HUDEP-2 (cell line): Measurements from ENCODE around the gene TTI1.
"Not testable (repeated sequence)": the region's sequence is repeated elsewhere in the genome, so short reads cannot be mapped to it uniquely, and the experiment has no call there.

Experiments
- DNase-seq, 76 experiments: peaks; one replicate each; lab custom pipeline; 2025; ENCODE audit not compliant: unreplicated experiment in 76 of 76; lab: John Stamatoyannopoulos, UW

TTI1 gene

GRCh38 chr20:38017959-38018358 is 15.3 kb downstream of the TTI1 start:
- DNase-seq, result no peak

- DNase-seq, result no peak
These were observed 19.4 kb downstream of the TTI1 start for GRCh38 chr20:38013887-38014286.

GRCh38 chr20:38012332-38012731 is 20.9 kb downstream of the TTI1 start:
- DNase-seq, result no peak

DNA sequence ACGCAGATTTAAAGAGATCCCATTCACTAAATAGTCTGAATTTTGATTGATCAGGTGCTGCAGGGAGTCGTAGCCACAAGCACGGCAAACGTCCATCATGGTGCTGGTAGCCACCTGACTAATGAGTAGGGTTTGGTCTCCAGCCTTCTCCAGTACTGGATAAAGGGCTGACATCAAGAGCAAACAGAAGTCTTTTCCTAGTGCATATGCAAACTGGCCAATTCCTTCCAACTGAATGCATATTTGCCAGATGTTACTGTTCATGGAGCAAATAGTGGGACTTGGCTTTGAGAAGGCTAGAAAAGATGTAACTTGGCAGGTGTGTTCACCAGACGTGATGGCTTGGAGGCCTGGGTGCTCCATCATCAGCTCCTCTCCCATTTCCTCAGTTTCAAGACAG is 21.6 kb downstream of the TTI1 start:
- DNase-seq, result no peak

DNA sequence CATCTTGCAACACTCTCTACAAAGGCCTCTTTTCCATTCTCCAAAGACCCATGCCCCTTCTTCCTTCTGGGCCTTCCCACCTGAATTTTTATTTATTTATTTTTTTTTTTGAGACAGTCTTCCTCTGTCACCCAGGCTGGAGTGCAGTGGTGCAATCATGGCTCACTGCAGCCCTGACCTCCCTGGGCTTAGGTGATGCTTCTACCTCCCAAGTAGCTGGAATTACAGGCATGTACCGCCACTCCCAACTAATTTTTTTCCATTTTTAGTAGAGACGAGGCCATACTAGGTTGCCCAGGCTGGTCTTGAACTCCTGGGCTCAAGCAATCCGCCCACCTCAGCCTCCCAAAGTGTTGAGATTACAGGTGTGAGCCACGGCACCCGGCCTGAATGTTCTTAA is 23.8 kb downstream of the TTI1 start:
- not testable (repeated sequence) for DNase-seq

DNA sequence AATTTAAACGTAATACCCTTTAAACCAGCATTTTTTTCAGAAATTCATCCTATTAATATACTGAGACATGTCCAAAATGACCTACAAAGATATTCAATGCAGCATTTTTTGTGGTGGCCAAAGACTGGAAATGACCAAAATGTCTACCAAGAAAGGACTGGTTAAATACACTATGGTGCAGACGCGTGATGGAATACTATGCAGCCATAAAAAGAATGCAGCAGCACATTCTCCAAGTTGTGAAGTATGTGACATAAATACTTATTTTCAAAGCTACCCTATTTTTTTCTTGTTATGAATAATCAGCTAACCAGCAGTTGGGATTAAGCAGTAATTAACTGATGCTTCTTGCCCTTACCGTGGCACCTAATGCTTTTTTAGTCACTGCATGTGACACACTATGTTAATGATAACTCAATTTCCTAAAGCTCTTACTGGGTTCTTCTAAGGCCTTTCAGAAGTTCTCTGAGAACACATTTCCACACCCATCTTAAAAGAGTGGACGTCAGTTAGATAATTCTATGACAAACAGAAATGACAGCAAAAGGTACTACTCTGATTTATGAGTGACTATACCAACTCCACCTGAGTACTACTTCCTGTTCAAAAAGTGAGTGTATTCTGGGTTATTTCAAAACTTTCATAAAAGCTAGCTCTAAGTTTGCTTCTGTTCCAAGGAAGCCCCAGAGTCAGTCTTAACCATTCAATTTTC is 24.9 kb downstream of the TTI1 start:
- DNase-seq, result no peak

DNA sequence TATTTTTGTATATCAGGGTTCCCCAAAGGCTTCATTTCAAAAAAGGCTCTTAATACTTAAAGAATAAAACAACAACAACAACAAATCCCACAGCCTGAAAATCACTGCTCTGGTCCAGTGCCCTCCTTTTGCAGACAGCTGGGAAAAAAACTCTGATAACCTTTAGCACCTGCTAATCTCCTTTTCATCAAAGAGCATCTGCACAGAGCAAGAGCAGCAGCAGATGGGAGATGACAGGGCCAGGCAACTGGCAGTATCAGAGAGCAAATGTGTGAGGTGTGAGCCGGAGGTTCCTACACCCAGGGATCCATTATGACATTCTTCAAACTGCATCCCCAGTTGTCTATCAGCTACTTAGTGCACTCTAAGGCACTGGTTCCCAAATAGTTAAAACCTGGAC is 25.7 kb downstream of the TTI1 start:
- DNase-seq, result no peak

- DNase-seq, result no peak
These were observed 27.4 kb downstream of the TTI1 start for GRCh38 chr20:38005903-38006302.

DNA sequence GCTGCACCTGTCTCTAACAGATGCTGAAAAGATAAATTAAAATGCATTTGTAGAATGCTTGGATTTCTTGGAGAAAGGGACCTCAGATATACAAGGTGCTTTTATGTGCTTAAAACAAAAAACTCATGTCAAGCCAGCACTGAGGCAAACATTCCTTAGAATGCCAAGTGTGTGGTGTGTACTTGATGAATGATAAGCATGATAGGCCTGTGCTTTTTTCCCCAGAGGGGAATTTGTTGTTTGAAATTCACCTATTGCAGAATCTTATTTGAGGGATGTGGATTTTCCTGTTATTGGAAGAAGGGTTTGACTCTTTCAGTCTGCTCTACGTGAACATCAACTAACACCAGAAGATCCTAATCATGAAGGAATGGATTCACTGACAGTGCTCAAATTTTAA is 28.8 kb downstream of the TTI1 start:
- DNase-seq, result no peak

DNA sequence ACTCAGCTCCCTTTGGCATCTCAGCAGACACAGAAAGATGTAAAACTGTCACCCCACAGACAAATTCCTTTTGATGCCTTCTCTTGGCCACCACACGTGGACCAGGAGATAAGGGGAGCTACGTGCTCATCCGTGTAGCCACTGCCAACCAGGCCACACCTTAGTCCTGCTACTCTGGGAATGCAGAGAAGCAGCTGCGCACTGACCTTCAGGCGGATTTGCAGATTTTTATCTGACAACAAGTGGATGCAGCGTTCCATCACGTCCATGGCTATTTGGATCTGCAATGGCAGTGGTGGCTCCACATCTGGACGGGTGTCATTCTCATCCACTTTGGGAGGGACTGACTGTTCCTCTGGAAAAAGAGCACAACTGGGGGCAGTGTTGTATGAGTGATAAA is 30.8 kb downstream of the TTI1 start:
- no peak for DNase-seq

- DNase-seq, result no peak
These were observed 31.3 kb downstream of the TTI1 start for GRCh38 chr20:38001981-38002380.

GRCh38 chr20:38001173-38001875 is 31.9 kb downstream of the TTI1 start:
- DNase-seq, result no peak

DNA sequence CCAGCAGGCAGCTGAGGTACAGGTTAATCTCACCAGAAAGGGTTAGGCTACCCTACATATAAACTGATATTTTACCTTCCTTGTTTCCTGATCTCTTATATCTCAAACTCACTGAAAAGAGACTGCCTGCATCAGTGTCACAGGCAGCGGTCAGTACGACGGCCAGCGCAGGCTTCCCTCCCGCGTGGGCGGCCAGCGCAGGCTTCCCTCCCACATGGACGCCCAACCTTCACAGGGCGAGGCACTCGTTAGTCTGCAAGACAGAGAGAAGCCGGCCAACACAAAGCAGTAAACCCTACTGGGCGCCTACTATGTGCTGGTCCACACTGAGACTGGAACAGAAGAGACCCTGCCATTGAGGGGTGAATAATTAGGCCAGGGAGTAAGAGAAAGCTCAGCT is 33.0 kb downstream of the TTI1 start:
- DNase-seq, result peak in 1 of 76 experiments; percentile 31

DNA sequence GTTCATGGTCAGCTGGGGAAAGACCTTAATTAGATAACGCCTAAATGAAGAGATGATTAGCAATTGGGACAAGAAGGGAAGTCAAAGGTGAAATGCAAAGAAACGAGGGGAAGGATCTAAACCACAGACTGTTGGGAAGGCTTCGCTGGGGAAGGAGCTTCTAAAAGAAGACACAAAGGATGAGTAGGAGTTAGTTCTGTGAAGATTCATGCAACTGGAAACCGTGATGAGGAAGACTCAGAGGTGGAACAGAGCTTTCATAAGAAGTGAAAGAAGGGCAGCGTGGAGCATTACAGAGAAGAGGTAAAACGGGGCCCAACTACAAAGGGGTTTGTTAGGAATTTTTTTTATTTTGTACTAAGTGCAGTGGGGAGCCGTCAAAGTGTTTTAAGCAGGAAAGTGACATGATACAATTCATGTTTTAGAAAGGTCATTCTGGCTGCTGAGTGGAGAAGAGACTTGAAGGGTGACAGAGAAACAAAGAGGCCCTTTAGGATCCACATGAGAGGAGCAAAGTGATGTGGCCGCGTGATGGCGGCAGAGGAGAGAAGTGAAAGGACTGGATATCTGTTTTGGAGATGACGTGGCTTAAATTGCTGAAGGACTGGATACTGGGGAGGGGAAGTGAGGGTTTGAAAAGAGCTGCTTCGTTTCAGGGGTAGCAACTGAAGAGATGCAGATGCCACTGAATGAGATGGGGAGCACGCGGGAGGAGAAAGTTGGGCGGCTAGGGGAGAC is 33.6 kb downstream of the TTI1 start:
- DNase-seq, result no peak

GRCh38 chr20:37997516-37997915 is 35.7 kb downstream of the TTI1 start:
- DNase-seq, result no peak

- DNase-seq, result no peak
These were observed 37.2 kb downstream of the TTI1 start for GRCh38 chr20:37995856-37996605.

GRCh38 chr20:37994512-37994911 is 38.7 kb downstream of the TTI1 start:
- no peak for DNase-seq

DNA sequence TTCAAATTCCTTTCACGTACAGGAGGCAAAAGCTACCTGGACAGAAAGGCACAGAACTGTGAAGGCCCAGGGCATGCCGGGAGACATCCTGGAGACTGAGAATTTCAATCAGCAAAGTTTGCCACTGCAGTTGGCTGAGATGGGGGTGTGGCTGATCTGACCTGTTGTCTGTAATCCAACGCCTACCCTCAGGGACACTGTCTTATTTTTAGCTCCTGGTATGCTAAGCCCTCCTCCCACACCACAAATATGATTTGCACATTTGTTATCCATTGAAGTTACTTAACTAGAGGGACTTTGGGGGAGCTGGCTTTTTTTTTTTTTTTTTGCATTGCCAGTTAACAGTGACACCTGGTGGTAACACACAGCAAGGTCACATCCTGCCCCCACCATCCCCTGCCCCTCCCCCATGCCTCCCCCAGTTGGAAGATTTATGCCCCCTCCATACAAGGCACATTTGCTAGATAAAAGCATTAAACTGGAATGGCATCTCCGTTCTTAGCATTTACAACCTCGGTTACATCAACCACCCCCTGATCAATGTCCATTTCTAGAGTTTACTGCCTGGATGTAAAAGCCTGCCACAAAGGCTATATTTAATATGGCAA is 40.4 kb downstream of the TTI1 start:
- DNase-seq, result peak in 13 of 76 experiments; percentile 5 to 45 (median 16)

DNA sequence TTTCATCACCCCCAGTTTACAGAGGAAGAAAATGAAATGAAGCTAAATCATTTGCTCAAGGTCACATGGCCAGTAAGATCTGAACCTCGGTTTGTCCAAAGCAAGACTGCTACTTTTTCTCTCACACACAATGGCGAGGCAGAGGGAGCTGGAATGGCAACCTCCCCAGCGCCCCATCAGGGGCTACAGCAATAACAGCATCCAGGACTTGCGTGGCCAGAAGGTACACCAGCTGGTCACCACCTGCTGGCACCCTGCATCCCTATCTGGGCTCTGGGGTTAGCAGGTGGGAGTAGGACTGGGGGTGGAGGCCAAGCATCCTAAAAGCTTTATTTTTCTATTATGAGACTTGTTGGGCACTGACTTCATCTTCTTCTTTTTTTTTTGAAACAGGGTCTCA is 41.3 kb downstream of the TTI1 start:
- DNase-seq, result no peak

- no peak for DNase-seq
These were observed 41.9 kb downstream of the TTI1 start for GRCh38 chr20:37991157-37991866.
